Nephron progenitor cell (in vitro differentiated cells): ENCODE data around the gene MTFR2.
"Not testable (repeated sequence)": the region's sequence is repeated elsewhere in the genome, so short reads cannot be mapped to it uniquely, and the experiment has no call there.

ENCODE experiments used
- DNase-seq: peaks from one replicate; pipeline ENCODE4 v3.0.0; 2021
- H3K27ac Mint-ChIP-seq: 2 replicates; pipeline ENCODE4 v1.8.0; 2021; ENCODE audit warnings: mild to moderate bottlenecking, moderate library complexity, mixed read lengths
- H3K27me3 Mint-ChIP-seq: 2 replicates; pipeline ENCODE4 v1.8.0; 2021; ENCODE audit warnings: mild to moderate bottlenecking, low read depth, mixed read lengths; ENCODE audit not compliant: poor library complexity
- H3K36me3 Mint-ChIP-seq: 2 replicates; pipeline ENCODE4 v1.8.0; 2021; ENCODE audit warnings: low read depth, mixed read lengths
- H3K4me1 Mint-ChIP-seq: 2 replicates; pipeline ENCODE4 v1.8.0; 2021; ENCODE audit warnings: mixed read lengths
- H3K4me3 Mint-ChIP-seq: 2 replicates; pipeline ENCODE4 v1.8.0; 2021; ENCODE audit warnings: mild to moderate bottlenecking, moderate library complexity, mixed read lengths
- H3K9me3 Mint-ChIP-seq: 2 replicates; pipeline ENCODE4 v1.8.0; 2021; ENCODE audit warnings: mild to moderate bottlenecking, moderate library complexity, mixed read lengths
- TF ChIP-seq, protein P1 (sequence below): fragments of 200-600 bp; sonication (generic); IDR thresholded peaks from 2 replicates; pipeline ENCODE4 v1.5.0; 2021; ENCODE audit warnings: antibody characterized with exemption

MTFR2 gene

GRCh38 chr6:136230219-136230853 is 19.8 kb downstream of the MTFR2 start:
- TF ChIP-seq, protein P1, sequence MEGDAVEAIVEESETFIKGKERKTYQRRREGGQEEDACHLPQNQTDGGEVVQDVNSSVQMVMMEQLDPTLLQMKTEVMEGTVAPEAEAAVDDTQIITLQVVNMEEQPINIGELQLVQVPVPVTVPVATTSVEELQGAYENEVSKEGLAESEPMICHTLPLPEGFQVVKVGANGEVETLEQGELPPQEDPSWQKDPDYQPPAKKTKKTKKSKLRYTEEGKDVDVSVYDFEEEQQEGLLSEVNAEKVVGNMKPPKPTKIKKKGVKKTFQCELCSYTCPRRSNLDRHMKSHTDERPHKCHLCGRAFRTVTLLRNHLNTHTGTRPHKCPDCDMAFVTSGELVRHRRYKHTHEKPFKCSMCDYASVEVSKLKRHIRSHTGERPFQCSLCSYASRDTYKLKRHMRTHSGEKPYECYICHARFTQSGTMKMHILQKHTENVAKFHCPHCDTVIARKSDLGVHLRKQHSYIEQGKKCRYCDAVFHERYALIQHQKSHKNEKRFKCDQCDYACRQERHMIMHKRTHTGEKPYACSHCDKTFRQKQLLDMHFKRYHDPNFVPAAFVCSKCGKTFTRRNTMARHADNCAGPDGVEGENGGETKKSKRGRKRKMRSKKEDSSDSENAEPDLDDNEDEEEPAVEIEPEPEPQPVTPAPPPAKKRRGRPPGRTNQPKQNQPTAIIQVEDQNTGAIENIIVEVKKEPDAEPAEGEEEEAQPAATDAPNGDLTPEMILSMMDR, result no peak
- no peak for DNase-seq
- Mint-ChIP-seq H3K4me1 (peaks cover 22% of the 10 kb centered on the region), H3K9me3 (no peaks in the 10 kb centered on the region), H3K27ac (no peak overlapping the region), H3K27me3 (peaks cover 3% of the 10 kb centered on the region), H3K36me3 (no peaks in the 10 kb centered on the region), H3K4me3 (no peak overlapping the region)

- Mint-ChIP-seq H3K9me3 (peaks cover 4% of the 10 kb centered on the region), H3K27me3 (peaks cover 3% of the 10 kb centered on the region), H3K36me3 (no peaks in the 10 kb centered on the region), H3K4me1 (peaks cover 17% of the 10 kb centered on the region), H3K4me3 (no peak overlapping the region), H3K27ac (no peak overlapping the region)
- DNase-seq, result no peak
- TF ChIP-seq, protein P1, result no peak
Measured at GRCh38 chr6:136228814-136229213, 21.3 kb downstream of the MTFR2 start.

DNA sequence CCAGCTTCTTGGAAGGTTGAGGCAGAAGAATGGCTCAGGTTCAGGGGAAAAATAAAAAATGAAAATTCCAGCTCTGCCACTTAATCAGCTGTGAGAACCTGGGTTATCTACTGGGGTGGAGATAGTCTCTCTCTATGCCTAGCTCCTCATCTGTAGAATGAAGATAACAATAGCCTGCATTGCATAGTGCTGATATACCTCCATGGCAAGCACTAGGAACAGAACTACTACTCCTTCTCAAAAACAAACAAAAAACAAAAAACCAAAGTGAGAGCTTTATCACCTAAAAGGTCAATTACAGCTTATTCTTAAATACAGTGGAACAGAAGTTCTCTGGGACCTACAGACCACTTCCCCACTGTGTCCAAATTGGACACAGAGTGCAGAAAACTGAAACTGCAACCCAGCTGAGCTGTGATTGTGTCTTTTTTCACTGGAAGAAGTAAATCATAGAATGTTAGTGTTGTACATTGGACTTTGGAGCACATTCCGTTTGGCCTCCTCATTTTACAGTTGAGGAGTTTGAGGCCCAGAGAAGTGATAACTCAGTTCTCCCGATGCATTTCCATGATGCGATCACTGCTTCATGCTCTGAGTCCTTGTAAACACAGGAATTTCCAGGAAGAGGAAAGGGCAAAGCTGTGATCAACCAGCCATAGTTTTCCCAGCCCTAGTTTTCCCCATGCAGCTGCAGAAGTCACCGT is 23.3 kb downstream of the MTFR2 start:
- peaks cover 4% of the 10 kb centered on the region for H3K9me3 Mint-ChIP-seq
- H3K36me3 Mint-ChIP-seq, result no peaks in the 10 kb centered on the region
- peaks cover 3% of the 10 kb centered on the region for H3K27me3 Mint-ChIP-seq
- no peak overlapping the region for H3K4me3 Mint-ChIP-seq
- H3K27ac Mint-ChIP-seq, result no peak overlapping the region
- TF ChIP-seq, protein P1, result no peak
- H3K4me1 Mint-ChIP-seq, result peaks cover 17% of the 10 kb centered on the region
- DNase-seq, result no peak

DNA sequence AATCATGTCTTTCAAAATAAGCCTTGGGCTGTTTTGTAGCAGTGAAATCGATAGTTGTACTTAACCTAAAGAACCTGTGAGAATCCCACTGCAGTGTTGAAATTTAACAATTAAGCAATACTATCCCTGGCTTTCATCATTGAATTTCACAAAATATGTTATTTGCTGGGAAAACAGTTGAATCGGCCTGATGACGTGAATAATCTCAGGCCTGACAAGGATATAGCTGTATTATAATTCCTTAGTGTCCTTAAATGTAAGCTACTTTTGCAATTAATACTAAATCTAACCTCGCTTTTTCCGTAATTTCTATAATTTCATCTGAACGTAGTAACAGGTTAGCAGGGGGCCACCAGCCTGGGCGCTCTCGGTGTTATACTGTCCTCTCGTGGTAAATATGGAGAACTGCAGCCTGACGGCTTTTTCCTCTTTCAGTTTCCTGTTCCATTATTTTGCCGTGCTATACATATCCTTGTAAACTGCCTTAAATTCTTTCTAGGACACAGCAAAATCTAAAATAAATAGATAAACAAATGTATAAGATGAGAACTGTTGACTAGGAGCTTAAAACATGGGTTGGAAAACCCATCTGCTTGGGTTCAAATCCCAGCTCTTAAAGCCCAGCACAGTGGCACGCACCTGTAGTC is 24.0 kb downstream of the MTFR2 start:
- Mint-ChIP-seq H3K27me3 (peaks cover 3% of the 10 kb centered on the region), H3K4me1 (peaks cover 17% of the 10 kb centered on the region), H3K9me3 (peaks cover 6% of the 10 kb centered on the region), H3K4me3 (no peak overlapping the region), H3K27ac (no peak overlapping the region), H3K36me3 (no peaks in the 10 kb centered on the region)
- peak; percentile 54 for DNase-seq
- TF ChIP-seq, protein P1, result peak; percentile 100

DNA sequence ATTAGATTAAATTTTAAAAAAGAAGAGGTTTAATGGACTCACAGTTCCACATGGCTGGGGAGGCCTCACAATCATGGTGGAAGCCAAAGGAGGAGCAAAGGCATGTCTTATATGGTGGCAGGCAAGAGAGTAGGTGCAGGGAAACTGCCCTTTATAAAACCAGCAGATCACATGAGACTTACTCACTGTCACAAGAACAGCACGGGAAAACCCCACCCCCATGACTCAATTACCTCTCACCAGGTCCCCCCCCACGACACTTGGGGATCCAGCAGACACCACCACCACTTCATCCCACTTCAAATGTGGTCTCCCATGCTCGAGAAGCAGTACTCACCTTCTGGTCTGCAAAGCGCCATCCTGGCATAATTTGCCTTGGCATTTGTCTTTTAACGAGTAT is 24.6 kb downstream of the MTFR2 start:
- Mint-ChIP-seq H3K27me3 (peaks cover 3% of the 10 kb centered on the region), H3K27ac (no peak overlapping the region), H3K4me1 (peaks cover 17% of the 10 kb centered on the region), H3K4me3 (no peak overlapping the region), H3K36me3 (no peaks in the 10 kb centered on the region), H3K9me3 (peaks cover 11% of the 10 kb centered on the region)
- TF ChIP-seq, protein P1, result no peak
- no peak for DNase-seq

DNA sequence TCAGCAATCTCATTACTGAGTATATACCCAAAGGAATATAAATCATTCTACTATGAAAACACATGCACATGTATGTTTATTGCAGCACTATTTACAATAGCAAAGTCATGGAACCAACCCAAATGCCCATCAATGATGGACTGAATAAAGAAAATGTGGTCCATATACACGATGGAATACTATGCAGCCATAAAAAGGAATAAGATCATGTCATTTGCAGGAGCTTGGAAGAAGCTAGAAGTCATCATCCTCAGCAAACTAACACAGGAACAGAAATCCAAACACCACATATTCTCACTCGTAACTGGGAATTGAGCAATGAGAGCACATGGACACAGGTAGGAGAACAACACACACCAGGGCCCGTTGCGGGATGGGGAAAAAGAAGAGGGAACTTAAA is 25.1 kb downstream of the MTFR2 start:
- Mint-ChIP-seq H3K9me3 (peaks cover 14% of the 10 kb centered on the region), H3K4me1 (peaks cover 17% of the 10 kb centered on the region)
- not testable (repeated sequence) for H3K4me3 Mint-ChIP-seq, DNase-seq, H3K27ac Mint-ChIP-seq, H3K36me3 Mint-ChIP-seq, H3K27me3 Mint-ChIP-seq
